GM12891 (cell line): Measurements from ENCODE around the gene MESP2.

ENCODE experiments used
- POLR2A ChIP-seq: IDR thresholded peaks from 2 replicates; pipeline ENCODE4 v1.6.1; 2011; ENCODE audit warnings: low read depth, low read length, control low read depth
- POLR2AphosphoS5 ChIP-seq: IDR thresholded peaks from 2 replicates; pipeline ENCODE4 v1.6.1; 2011; ENCODE audit warnings: low read depth, low read length, control low read depth
- TAF1 ChIP-seq: IDR thresholded peaks from 2 replicates; pipeline ENCODE4 v1.6.1; 2011; ENCODE audit warnings: low read depth, low read length, control low read depth

DNA sequence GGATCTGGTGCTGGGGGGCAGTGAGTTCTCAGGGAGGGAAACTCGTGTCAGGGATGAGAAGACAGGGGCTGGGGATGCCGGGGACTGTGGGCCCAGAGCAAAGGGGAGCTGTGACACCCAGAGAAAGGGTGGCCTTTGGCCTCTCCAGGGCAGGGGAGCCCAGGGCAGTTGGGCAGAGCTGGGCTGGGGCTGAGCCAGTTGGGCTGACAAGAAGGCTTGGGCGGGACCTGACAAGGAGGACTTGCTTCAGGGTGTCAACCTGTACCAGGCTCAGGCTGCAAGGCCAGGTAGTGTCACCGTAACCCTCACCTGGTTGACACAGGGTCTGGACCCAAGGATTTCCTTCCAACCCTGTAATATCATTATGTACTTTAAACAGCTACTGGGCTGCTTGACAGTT, 51.7 kb downstream of the MESP2 start:
- no peak for TF ChIP-seq TAF1
- no peak for TF ChIP-seq POLR2A
- TF ChIP-seq POLR2AphosphoS5 = no peak
